Globus pallidus (tissue), 1 donor: Measurements from ENCODE around the gene NPAS2.

Experiments used
- DNase-seq: peaks from one replicate; pipeline ENCODE4 v3.0.0-alpha.2; 2015; ENCODE audit warnings: low spot score

NPAS2 gene

GRCh38 chr2:100855084-100855483, 35.1 kb downstream of the NPAS2 start:
- DNase-seq, result no peak

- DNase-seq, result no peak
Observed at GRCh38 chr2:100855606-100856005, 35.7 kb downstream of the NPAS2 start.

- no peak for DNase-seq
Observed at GRCh38 chr2:100856732-100857131, 36.8 kb downstream of the NPAS2 start.

GRCh38 chr2:100857341-100857740, 37.4 kb downstream of the NPAS2 start:
- DNase-seq, result no peak

- DNase-seq, result no peak
Observed at GRCh38 chr2:100857915-100858314, 38.0 kb downstream of the NPAS2 start.

- no peak for DNase-seq
Observed at GRCh38 chr2:100859902-100860301, 40.0 kb downstream of the NPAS2 start.

GRCh38 chr2:100861340-100861739, 41.4 kb downstream of the NPAS2 start:
- no peak for DNase-seq

- DNase-seq, result no peak
Observed at GRCh38 chr2:100862081-100862480, 42.1 kb downstream of the NPAS2 start.

GRCh38 chr2:100865816-100866460, 46.0 kb downstream of the NPAS2 start:
- DNase-seq, result no peak

- DNase-seq, result no peak
Observed at GRCh38 chr2:100868083-100868482, 48.1 kb downstream of the NPAS2 start.

GRCh38 chr2:100869120-100869519, 49.2 kb downstream of the NPAS2 start:
- DNase-seq, result no peak

- no peak for DNase-seq
Observed at GRCh38 chr2:100870652-100871531, 51.0 kb downstream of the NPAS2 start.

- DNase-seq, result no peak
Observed at GRCh38 chr2:100875516-100876230, 55.7 kb downstream of the NPAS2 start.

GRCh38 chr2:100876231-100876860, 56.4 kb downstream of the NPAS2 start:
- DNase-seq, result no peak

- no peak for DNase-seq
Observed at GRCh38 chr2:100877555-100877954, 57.6 kb downstream of the NPAS2 start.

GRCh38 chr2:100878000-100878791, 58.3 kb downstream of the NPAS2 start:
- no peak for DNase-seq

GRCh38 chr2:100879296-100879695, 59.4 kb downstream of the NPAS2 start:
- DNase-seq, result no peak

- no peak for DNase-seq
Observed at GRCh38 chr2:100880036-100880435, 60.1 kb downstream of the NPAS2 start.

GRCh38 chr2:100880730-100881129, 60.8 kb downstream of the NPAS2 start:
- no peak for DNase-seq

- DNase-seq, result no peak
Observed at GRCh38 chr2:100882645-100883613, 63.0 kb downstream of the NPAS2 start.
